Stimulated activated CD8-positive, alpha-beta memory T cell treated with anti-CD3 and anti-CD28 coated beads, Interleukin-15, amount 100 ng/mL, for 48 hours (primary cell): ENCODE results near the gene PNKD.

Experiments
- DNase-seq, 2 donors: peaks; one replicate each; pipeline ENCODE4 v3.0.0-alpha.2; 2020; ENCODE audit warnings: low read depth in 2 of 2

PNKD gene

DNA sequence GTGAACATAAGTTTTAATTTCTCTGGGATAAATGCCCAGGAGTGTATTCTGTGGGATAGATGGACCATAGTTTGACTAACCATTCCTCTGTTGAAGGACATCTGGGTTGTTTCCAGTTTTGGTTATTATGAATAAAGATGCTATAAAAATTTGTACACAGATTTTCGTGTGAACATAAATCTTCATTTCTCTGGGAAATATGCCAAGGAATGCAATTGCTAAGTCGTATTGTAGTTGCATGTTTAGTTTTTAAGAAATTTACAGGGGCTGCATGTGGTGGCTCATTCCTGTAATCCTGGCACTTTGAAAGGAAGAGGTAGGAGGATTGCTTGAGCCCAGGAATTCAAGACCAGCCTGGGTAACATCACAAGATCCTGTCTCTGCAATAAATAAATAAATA is 104.9 kb downstream of the PNKD start:
- DNase-seq = no peak

DNA sequence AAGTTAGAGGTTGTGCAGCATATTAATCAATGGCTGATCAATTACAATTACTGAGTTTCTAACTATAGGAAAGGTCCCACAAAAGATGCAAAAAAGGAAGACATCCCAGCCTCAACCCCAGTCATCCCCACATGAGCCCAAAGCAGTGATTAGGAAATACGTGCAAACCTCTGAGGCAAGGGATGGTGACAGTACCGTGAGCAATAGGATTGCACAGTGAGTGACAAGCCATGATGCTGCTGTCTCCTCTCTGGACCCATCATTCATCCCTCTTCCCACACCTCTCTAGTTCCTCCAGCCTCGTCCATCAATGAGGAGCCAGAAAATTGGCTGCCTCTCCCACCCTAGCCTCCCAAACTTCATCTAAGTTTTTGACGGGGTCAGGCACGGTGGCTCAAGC is 107.7 kb downstream of the PNKD start:
- no peak for DNase-seq

DNA sequence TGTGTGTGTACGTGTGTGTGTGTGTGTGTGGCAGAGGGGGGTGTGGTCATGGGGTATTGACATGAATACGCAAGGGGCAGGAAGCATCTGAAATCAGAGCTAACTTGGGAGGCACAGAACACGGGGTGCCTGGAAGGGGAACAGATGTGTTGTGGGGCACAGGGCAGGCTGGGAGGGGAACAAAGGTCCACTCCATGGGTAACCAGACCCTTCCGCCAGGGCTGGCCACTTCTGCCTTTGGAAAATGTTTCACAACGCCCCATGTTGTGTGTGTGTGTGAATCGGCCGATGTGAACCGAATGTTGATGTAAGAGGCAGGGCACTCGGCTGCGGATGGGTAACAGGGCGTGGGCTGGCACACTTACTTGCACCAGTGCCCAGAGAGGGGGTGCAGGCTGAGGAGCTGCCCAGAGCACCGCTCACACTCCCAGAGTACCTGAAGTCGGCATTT is 111.6 kb downstream of the PNKD start, which contains the start of gene SLC11A1:
TSS of gene SLC11A1 (plus strand) at position 358 of the 451 bp plus-strand sequence. CDS start 96 bp downstream, outside the sequence.
- DNase-seq = no peak

DNA sequence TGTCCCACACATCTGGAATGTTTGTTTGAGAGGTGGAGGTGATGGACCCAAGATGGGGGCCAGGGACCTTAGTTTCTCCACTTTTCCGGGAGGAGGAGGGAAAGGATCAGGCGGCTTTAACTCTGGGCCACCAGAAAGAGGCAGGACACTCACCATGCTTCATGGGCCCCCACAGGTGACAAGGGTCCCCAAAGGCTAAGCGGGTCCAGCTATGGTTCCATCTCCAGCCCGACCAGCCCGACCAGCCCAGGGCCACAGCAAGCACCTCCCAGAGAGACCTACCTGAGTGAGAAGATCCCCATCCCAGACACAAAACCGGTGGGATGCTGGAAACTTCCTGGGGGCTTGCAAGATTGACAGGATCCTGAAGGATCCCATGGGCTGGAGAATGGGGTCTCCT is 112.5 kb downstream of the PNKD start:
- DNase-seq = no peak

DNA sequence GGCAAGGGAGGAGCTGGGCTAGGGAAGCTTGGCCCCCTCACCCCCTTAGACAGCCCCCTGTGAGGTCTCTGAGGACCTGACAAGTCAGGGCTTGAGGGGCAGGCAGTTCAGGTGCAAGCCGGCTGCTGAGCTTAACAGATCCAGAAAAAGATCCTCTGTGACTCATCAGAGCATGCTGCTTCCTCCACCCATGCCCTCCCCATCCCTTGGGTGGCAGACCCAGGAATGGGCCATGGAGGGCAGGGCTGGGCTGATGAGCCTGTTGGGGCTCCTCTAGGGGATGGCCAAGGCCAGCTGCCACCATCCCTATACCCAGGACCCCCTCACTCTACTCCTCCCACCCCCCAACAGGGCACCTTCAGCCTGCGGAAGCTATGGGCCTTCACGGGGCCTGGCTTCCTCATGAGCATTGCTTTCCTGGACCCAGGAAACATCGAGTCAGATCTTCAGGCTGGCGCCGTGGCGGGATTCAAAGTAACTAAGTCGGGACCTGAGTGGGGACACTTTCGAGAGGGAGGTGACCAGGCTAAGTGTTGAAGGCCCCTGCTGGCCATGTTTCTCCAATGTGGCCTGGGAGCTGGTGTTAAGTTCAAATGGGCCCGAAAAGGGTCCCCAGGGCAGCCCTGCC is 113.7 kb downstream of the PNKD start:
- no peak for DNase-seq

DNA sequence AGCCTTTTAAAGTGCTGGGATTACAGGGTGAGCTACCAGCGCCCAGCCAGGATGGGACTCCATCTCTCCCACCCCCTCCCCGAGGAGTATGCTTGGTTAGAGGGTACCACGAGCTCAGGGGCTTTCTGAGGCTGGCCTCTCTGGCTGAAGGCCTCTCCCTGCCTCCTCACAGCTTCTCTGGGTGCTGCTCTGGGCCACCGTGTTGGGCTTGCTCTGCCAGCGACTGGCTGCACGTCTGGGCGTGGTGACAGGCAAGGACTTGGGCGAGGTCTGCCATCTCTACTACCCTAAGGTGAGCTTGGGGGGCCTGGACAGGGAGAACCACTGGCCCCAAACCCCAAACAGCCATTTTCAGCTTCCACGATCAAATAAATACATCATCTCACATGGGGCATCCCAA is 114.7 kb downstream of the PNKD start:
- no peak for DNase-seq

DNA sequence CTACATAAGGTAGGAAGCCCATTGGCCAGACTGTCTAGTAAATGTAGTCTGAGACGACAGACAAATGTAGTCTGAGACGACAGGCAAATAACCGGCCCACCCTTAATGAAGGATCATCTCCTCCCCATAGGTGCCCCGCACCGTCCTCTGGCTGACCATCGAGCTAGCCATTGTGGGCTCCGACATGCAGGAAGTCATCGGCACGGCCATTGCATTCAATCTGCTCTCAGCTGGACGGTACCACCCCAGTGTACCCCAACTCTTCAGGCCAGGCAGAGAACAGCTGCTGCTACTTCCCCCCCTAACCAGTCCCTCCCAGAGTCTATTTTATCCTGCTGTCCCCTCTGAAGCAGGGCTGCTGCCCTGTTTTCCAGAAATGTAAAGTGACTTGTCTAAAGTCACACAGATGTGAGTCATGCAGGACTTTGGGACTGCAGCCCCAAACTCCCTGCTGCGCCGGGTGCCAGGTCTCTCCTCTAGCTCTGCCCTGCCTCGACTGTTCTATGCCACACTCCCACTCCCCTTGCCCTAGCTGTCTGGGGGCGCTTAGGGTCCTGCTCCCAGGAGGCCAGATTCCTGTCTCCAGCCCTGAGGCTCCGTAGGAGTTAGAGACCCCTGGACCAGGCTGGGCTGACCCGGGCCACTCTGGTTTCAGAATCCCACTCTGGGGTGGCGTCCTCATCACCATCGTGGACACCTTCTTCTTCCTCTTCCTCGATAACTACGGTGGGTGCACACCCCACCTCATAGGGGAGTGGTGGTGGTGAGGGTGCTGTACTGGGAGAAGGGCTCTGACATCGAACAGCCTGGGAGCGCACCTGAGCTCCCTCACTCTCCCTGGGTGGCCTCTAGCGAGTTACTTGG is 116.4 kb downstream of the PNKD start:
- no peak for DNase-seq

DNA sequence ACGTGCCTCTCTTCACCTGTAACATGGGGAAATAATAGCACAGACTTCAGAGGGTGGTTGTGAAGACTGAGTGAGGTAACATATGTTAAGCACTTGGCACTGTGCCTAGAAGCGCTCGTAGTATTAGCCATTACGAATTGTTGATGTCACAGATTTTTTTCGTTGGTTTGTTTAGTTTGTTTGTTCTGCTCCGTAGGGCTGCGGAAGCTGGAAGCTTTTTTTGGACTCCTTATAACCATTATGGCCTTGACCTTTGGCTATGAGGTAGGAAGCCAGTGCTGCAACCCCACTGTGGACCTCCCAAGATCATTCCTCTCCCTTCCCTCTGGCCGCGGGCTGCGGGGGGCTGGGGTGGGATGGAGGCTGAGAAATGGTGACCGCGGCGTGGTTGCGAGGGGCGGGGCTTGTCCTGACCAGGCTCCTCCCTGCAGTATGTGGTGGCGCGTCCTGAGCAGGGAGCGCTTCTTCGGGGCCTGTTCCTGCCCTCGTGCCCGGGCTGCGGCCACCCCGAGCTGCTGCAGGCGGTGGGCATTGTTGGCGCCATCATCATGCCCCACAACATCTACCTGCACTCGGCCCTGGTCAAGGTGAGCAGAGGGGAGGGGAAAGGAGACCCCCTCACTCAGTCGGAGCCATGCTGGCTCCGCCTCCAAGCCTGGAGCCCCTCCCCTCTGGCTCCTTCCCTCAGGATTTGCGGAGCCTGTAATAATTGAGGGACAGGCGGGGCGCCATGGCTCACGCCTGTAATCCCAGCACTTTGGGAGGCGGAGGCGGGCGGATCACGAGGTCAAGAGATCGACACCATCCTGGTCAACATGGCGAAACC is 117.3 kb downstream of the PNKD start:
- no peak for DNase-seq

DNA sequence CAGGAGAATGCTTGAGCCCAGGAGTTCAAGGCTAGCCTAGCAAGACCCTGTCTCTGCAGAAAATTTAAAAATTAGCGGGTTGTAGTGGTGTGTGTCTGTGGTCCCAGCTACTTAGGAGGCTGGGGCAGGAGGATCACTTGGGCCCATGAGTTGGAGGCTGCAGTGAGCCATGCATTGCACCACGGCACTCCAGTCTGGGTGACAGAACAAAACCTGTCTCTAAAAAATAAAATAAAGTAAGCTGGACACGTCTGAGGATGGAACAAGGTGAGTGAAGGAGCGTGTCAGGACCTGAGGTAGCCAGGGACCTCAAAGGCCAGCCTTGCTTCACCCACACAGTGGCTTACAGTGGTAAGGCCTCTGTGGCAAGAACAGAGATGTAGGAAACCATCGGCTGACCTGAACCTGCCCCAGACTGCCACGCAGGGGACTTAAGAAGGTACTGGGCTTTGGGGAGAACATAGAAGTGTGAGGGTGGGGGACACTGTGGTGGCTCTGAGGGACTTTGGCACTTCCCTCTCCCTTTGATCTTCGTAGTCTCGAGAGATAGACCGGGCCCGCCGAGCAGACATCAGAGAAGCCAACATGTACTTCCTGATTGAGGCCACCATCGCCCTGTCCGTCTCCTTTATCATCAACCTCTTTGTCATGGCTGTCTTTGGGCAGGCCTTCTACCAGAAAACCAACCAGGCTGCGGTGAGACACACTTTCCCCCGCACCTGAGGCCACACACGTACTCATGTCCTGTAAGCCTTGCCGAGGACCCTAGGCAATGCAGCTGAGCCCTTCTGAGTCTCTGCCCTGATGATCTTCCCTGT is 119.2 kb downstream of the PNKD start:
- DNase-seq = no peak

DNA sequence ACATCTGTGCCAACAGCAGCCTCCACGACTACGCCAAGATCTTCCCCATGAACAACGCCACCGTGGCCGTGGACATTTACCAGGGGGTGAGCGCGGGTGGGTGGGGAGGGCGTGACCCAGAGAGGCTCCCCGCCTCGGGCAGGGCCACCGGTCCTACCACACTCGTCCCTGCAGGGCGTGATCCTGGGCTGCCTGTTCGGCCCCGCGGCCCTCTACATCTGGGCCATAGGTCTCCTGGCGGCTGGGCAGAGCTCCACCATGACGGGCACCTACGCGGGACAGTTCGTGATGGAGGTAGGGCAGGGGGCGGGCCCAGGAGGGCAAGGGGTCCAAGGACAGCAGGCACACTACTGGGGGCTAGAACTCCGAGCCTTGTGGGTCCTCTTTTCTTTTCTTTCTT is 120.9 kb downstream of the PNKD start:
- DNase-seq = no peak

DNA sequence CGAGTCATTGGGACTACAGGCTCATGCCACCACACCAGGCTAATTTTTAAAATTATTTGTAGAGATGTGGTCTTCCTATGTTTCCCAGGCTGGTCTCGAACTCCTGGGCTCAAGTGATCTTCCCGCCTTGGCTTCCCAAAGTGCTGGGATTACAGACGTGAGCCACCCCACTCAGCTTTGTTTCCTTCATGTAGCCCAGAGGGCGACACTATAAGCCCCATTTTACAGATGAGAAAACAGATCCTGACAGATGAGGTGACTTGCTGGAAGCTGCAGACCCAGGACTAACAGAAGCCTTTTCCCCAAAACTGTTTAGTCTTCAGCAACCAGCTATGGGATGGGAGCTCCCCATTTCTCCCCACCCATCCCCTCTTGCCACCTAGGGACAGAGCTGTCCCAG is 122.1 kb downstream of the PNKD start:
- DNase-seq = no peak

DNA sequence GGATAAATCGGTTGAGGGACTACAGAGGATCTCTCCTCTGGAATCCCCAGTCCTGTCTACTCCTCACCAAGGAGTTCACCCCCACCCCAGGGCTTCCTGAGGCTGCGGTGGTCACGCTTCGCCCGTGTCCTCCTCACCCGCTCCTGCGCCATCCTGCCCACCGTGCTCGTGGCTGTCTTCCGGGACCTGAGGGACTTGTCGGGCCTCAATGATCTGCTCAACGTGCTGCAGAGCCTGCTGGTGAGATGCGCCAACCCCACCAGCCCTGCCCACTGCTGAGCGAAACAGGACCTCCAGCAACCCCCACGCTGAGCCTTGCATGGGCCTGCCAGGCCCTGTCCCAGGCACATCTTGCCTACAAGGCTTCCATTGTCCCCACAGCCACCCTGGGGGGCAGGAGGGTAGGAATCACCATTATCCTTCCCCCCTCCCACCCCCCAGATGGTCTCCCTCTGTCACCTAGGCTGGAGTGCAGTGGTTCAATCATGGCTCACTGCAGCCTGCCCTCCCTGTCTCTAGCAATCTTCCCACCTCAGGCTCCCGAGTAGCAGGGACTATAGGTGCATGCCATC is 122.7 kb downstream of the PNKD start:
- no peak for DNase-seq

DNA sequence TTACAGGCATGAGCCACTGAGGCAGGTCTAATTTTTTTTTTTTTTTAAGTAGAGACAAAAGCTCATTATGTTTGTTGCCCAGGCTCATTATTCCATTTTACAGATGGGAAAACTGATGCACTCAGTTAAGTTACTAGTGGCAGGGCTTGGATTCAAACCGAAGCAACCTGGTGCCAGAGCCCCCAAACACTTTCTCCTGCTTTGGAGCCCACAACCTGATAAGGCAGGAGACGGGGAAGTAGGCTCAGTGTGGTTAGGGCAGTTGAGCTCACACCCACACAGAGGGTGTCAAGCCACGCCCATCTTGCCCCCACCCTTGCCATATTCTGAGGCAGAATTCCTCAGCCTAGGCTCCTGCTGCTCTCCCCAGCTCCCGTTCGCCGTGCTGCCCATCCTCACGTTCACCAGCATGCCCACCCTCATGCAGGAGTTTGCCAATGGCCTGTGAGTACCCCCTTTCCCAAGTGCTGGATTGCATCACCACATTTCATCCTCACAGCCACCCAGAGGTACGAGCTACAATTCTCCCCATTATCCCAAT is 123.5 kb downstream of the PNKD start:
- DNase-seq = no peak

DNA sequence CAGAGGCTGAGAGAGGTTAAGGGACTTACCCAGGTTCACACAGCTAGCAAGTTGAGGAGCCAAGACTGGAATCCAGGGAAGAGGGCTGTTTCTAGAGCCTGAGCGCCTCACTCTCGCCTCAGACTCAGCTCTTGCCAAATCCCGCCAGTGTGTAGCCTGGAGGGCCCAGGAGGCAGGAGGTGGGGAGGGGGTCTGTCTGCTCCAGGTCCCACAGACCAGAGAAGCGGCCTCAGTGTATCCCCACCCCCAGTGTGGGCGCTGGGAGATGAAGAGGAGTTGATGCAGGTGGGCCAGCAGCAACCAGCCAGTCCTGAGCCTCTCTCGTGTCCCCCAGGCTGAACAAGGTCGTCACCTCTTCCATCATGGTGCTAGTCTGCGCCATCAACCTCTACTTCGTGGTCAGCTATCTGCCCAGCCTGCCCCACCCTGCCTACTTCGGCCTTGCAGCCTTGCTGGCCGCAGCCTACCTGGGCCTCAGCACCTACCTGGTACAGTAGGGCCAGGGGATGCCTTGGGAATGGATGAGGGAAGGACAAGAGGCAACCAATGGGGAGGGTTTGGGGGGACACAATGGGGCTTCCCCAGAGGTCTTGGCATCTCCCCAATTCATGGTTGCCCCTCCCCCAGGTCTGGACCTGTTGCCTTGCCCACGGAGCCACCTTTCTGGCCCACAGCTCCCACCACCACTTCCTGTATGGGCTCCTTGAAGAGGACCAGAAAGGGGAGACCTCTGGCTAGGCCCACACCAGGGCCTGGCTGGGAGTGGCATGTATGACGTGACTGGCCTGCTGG is 124.2 kb downstream of the PNKD start:
- DNase-seq = no peak

DNA sequence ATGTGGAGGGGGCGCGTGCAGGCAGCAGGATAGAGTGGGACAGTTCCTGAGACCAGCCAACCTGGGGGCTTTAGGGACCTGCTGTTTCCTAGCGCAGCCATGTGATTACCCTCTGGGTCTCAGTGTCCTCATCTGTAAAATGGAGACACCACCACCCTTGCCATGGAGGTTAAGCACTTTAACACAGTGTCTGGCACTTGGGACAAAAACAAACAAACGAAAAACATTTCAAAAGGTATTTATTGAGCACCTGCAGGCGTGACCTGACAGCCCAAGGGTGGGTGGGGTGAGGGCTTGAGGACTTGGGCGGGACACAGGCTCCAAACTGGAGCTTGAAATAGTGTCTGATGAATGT is 124.7 kb downstream of the PNKD start:
- no peak for DNase-seq

DNA sequence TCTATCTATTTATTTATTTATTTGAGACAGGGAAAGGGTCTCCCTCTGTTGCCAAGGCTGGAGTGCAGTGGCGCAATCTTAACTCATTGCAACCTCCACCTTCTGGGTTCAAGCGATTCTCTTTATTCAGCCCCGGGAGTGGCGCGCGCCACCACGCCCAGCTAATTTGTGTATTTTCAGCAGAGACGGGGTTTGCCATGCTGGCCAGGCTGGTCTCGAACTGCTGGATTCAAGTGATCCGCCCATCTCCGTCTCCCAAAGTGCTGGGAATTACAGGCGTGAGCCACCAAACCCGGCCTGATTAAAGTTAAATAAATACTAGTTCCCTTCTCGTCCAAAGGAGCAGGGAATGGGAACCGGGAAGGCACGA is 125.1 kb downstream of the PNKD start:
- no peak for DNase-seq

DNA sequence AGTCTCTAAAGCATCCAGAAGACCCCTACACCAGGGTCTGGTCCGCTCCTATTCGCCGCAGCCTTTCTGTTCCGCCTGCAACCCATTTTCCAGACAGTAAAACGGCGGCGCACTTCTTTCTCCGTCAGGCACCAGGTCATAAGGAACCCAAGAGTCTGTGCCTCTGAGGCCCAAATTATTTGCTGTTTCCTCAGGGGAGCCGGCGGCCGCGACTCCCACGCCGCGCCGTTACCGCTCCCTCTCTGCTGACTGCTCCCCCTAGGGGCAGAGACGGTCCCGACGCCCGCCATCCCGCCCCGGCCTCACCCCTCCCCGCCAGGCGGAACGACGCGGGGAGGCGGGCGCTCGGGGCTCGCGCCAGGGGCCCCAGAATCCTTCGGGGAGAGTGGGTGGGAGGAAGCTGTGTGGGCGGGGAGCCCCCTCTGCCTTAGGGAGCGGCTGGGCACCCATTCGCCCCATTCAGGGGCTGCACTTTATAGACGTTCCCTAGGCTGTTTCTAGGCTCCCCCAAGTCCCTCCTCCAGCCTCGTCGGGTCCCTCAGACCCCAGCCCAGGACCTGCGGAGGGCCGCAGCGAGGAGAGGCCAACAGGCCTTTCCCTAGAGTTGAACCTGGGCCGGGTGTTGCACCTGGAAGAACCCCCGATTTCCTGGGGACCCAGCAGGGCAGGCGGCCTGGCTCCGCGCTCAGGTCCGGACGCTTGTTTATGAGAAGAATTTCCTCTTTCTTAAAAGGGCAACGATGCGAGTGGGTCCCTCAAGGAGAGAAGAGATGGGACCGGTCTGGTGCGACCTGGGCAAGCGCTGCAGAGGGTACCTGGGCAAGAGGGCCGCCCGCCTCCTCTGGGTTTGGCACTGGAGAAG is 125.7 kb downstream of the PNKD start:
- peak; percentile 86 to 89 for DNase-seq
